GM19099 (cell line): Measurements from ENCODE around the gene HOXC5.

Experiments
- POLR2A ChIP-seq: IDR thresholded peaks from 3 replicates; pipeline ENCODE4 v1.6.1; 2011; ENCODE audit warnings: low read depth; ENCODE audit not compliant: insufficient read length; ENCODE audit errors: extremely low read depth

Gene HOXC5

DNA sequence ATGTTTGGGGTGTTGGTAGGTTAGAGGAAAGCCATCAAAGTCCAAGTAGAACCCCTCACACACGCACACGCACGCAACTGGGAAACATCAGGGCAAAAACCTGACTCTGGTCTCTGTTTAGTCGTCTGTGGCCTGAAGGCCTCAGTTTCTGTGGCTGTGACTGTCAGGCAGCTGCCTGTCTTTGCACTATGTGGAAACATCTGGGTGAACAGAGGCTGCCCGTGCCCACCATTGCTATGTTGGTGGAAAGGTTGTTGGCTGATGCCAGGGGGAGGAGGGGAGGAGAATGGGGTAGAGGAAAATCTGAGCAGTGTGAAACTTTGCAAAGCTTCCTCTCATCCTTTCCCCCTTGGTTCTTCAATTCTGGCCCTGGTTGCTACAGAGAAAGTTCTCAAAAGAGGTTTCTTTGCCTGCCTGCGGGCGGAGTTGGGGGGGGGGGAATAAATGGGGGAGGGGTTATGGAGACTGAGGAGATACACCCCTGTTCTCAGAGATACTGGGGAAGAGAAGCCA lies 40.4 kb upstream of the HOXC5 start:
- no peak for TF ChIP-seq POLR2A

DNA sequence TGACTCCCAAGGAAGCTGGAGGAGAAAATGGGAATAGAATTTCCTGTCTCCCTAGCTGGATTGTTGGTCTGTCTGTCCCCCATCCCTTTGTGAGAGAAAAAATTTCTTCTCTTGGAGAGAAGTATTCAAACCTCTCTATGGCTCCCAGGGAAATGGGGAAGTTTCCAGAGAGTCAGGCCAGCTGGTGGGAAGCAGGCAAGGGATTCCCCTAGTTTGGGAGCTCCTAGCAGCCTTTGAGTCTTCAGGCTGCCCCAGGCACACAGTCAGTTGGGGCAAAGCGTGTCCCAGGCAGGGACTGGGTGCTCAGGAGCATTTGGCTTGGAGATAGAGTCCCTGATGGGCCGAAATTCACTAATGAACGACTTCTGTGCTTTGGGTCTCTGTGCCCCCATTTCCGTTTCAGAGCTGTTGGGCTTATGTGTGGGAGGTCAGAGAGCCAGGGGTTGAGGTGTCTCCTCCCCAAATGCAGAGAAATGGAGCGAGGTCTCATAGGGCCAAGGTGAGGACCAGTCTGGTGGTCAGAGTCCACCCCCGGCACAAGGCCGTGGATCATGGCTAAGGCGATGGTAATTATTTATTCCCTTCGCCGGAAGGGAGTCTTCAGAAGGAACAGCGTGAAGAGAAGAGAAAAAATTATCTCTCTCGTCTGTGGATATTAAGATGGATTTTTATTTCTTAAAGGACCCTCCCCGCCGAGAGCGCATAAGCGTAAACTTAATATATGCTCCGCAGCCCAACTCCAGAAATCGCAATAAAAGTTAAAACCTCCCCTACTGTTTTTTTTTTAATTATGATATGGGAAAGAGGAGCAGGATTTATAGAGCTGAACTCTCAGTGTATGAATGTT lies 39.5 kb upstream of the HOXC5 start:
- no peak for TF ChIP-seq POLR2A

DNA sequence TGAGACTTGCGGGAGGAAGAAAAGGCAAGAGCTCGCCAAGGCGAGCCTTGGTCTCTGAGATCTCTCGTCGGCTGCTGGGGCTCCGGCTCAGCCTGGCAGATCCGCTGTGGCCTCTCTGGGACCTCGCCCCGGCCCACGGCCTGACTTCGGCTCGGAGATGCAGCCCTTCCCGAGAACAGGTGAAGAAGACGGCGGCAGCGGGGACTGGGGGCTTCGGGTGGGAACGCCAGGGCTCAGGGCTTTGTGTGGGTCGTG lies 38.9 kb upstream of the HOXC5 start:
- no peak for TF ChIP-seq POLR2A

DNA sequence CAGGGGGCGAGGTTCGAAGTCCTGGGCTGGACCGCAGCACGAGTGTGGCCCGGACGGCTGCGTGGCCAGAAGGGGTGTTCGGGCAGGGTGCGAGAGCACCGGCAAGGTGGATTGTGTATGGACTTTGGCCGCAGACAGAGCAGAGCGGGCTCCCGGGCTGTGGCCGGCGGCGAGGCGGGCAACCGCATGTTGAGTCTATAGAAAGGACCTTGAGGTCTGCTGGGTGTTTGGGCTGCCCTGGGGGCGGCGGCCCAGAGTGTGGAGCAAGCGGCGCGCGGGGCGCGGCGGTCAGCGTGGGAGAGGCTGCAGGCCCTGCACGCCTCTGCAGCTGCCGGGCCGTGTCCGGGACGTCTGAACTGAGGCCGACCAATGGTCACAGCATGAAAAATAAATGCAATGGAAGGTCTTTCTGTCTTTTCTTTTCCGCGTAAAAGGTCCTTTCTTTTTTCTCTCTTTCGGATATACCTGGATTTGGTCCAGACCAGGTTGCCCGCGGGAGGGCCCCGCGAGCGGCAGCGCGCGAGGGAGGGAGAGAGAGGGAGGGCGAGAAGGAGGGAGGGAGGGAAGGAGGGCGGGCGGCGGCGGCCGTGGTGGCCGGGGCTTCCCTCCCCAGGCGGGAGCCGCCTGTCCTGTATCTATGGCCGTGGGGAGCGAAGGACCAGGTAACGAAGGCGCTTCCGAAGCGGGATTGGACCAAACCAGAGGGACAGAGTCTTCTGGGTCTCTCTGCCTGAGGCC lies 38.4 kb upstream of the HOXC5 start:
- TF ChIP-seq POLR2A = no peak

DNA sequence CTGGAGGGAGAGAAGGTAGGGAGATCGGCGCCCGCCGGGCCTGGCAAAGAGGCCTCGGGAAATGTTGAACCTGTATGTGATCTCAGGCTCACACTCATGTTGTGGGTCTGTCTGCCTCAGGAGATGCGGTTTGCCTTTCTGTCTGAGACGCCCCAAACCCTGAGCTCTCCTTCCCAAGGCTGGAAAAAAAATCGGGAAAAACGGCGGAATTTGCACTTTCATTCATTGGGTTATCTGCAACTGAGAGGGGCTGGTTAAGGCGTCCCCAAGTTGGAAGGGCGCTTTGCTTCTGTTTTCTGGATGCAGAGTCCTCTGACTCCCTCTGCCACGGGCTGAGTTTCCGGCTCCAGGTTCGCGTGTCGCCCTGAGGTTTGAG lies 37.9 kb upstream of the HOXC5 start:
- TF ChIP-seq POLR2A = no peak

DNA sequence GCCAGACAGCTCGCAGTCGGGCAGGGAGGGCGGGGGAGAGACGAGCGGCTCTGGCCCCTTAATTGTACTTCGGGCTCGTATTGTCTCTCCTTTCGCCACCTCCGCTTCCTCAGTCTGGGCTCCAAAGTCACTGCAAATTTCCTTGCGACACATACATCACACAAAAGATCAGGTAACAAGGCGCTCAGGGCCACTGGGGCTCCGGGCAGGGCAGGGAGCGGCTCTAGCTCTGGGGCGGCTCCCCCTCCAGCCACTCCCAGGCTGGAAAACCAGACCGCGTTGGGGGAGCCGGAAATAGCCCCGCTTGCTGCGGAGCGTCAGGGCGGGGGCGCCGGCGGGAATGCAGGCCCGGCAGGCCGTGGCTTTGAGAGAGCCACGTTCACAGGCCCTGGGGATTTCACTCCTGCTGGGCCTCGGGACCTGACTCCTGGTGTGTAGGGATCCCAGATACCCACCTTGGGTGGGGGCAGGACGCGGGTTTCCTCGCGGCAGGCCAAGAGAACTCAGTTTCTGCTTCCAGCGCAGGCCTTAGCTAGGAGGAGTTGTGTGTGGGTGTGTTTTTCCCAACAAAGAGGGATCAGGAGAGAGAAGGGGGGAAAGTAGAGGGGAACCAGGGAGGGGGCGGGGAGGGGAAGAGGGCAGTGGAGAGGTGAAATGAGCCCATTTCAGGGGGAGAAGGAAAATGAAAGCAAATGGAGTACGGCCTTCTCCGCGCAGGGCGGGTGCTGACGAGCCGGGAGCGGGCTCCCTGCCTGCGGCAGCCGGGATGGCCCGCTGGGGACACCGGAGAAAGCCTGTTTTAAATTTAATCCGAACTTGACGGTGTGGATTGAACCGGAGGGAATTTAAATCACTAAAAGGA lies 37.2 kb upstream of the HOXC5 start:
- TF ChIP-seq POLR2A = no peak

DNA sequence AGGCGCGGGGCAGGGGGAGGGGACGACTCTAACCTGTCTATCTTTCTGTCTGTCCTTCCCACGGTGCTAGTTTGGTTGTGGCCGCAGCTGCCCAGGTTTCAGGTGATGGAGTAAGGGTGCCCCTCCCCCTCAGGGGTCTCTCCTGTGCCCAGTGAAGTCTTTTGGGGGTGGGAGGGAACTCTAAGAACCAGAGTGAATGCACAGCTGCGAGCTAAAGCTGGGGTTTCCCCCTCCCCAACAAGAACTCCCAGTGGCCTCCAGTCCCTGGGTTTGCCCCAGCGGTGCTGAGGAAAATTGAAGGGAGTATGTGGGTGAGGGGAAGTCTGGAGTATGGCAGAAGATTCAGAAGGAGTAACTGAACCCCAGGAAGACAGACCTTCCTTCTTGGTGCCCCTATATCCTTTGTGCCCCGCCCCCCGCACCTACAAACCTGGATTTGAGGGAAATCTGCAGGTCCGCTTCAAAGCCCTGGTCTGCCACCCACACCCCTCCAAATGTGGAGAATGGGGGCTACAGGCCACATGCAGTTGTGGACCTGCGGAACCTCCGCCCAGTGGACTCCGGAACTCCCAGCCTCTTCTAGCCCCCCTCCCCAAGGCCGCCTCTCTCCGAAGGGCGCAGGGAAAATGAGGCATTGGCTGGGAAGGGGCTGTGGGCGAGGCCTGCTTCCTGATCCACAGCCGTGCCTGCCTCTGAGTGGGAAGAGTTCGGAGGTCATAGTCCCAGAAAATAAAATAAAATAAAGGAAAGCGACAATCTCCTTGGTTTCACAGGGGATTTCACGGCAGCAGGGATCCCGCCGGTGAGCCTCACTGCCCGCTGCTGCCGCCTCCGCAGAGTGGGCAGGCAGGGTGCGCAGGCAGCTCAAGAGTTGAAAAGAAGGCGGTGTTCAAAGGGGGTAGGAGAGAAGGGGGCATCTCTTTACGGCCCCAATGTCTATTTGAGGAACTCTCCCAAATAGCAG lies 36.3 kb upstream of the HOXC5 start:
- no peak for TF ChIP-seq POLR2A

DNA sequence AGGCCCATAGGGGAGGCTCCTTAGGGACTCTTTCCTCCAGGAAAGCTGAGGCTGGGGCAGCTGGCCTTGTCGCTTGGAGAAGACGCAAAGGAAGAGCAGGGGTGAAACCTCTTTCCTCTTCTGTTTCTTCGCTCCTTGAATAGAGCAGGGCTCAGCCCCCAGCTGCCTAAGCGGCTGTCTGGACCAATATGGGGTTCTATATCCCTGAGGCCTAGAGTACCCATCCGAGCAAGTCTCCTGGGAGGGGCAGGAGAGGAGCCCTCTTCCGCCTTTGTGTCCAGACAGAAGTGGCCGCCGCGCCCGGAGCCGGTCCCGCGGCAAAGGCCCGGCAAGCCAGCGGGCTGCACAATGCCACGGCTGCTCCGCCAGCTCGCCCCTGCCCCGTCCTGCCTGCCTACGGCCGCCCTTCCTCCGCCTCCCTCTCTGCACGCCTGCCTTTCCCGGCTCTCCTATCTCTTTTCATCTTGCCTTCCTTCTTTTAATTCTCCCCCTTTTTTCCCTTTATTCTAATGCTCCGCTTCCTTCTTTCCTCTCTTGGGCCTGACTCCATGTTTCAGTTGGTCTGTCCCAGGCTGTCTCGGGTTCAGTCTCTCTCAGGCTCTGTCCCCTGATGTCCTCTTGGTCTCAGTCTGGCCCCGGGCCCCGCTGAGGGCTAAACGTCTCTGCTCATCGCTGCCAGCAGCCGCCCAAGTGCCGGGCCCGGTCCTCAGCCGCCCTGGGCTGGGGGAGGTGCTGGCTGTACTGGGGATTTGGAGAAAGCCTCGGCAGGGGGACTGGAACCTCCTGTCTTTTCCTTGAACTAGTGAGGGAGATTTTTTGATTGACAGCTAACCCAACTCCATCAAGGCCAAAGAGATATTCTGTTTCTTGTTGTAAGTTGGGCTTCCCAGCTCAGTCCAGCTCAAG lies 35.4 kb upstream of the HOXC5 start:
- TF ChIP-seq POLR2A = no peak

DNA sequence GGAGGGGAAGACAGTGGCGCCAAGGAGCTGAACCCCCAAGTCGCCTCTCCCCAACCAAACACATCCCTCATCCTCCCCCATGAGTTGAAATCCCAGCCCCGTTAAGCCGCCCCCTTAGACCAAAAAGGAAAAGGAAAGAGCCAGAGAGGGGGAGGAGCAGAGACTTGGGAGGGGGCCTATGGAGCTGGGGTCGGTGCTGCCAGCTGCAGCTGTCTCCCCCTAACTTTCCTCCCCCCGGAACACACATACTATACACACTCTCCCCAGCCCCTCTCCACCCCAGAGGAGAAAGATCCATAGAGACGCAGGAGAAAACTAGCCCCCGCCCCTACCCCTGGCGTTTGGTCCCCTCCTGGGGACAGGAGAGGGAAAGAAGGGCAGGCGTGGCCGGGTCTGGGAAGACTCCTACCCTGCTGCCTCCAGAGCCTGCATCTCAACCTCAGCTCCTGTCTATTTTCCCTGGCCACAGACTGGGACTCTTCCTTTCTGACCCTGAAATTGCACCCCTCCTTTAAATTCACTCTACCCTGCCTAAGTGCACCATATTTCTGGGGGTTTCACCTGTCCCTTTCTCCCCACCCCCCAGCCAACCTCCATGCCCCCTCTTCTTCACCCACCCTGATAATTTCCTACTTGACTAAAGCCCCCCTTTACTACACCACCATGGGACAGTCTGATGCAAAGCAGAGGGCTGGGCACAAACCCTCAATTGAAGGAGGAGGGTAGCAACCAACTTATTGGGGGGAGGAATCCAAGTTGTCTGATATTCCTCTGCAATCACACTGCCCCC lies 34.5 kb upstream of the HOXC5 start:
- no peak for TF ChIP-seq POLR2A

DNA sequence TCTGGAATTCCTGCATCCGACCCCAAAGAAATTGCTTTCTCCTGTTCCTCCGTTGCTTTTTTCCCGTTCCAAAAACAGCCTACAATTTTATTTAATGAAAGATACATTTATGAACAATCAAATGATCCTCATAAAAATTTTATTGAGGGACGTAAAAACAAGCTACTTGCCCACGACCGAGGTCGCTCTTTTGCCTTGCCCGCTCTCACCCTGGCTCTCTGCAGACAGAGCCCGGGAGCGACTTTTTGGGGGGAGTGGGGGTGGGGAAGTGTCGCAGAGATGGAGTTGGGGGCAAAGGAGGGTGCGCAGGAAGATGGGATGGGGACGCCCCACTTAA lies 34.0 kb upstream of the HOXC5 start:
- TF ChIP-seq POLR2A = no peak

DNA sequence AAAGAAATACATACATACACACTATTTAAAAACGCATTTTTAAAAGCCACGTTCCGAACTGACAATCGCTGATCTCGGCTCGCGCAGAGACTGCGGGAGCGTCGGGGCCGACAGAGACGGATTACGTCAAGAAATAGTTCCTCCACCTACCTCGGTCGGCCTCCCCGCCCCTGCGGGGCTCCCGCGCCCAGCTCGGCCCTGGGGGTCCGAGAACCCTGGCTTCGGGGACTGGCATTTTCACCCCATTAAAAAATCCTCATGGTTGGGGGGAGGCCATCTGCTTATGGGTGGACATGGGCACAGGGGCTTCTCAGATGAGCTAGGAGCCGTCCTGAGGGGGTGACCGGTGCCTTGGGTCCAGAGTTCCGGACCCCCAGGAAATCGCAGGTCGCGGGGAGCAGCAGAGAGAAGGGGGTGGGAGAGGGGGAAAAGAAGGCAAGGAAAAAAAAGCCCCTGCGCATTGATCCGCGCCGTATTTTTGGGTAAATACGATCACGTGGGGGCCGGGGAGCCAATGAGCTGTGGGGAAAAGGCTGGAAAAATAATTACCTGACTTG lies 33.2 kb upstream of the HOXC5 start:
- no peak for TF ChIP-seq POLR2A

DNA sequence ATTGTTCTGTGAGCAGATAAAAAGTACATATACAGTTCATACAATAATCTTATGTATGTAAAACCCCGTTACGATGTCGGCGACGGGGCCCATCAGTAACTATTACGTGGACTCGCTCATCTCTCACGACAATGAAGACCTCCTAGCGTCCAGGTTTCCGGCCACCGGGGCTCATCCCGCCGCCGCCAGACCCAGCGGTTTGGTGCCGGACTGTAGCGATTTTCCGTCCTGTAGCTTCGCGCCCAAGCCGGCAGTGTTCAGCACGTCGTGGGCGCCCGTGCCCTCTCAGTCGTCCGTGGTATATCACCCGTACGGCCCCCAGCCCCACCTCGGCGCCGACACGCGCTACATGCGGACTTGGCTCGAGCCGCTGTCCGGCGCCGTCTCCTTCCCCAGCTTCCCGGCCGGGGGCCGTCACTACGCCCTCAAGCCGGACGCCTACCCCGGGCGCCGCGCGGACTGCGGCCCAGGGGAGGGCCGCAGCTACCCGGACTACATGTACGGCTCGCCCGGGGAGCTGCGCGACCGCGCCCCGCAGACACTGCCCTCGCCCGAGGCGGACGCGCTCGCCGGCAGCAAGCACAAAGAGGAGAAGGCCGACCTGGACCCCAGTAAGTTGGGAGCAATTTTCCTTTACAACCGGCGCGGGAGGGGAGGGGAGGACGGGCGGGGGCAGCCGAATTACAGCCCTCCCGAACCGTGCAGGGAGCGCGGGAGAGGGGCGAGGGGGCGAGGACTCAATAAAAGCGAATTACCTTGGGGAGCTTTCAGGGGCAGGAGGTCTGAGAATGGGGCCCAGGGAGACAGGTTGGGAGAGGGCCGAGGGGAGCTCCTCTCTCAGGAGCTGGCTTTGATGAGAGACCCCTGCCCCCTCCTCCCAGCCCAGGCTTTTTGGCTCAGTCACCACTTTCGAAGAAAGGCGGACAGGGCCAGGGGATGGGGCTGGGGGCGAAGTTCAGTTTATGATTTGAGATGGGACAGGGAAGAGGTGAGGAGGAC lies 32.4 kb upstream of the HOXC5 start, which contains the start of gene HOXC9:
HOXC9 (plus strand) TSS at position 46 of the 999 bp plus-strand sequence; CDS start at position 74, 28 bp downstream.
- TF ChIP-seq POLR2A = no peak
